AG04450 (cell line): ENCODE measurements around the gene HSH2D. TPM values are rescaled to one million over a fixed set of nuclear protein-coding genes. Genes with fewer than 3 reads are reported as not detected.
A peak's percentile ranks its signal among the peaks of the same experiment; 100 is the strongest.

Source experiments
- CTCF ChIA-PET: fragments of 300-600, 350-600 bp; formaldehyde crosslinking; extraction: SDS; loops from one replicate; lab custom pipeline; 2022; ENCODE audit warnings: antibody characterized with exemption, inconsistent platforms; lab: Charles Lee
- POLR2A ChIA-PET: fragments of 350-600 bp; formaldehyde crosslinking; extraction: SDS; loops from one replicate; lab custom pipeline; 2021; ENCODE audit warnings: antibody characterized with exemption, inconsistent platforms; lab: Yijun Ruan, JAX
- DNase-seq: peaks from one replicate; pipeline ENCODE4 v3.0.0-alpha.2; 2011; ENCODE audit warnings: low read depth, low spot score
- H3K27ac ChIP-seq: one replicate; pipeline ENCODE4 v1.5.1; 2012; ENCODE audit warnings: low read depth, low read length, control low read depth
- H3K27me3 ChIP-seq: one replicate; pipeline ENCODE4 v1.6.0; 2012; ENCODE audit warnings: low read length; ENCODE audit not compliant: control insufficient read depth, insufficient read depth
- H3K4me3 ChIP-seq: 2 replicates; pipeline ENCODE4 v1.5.1; 2011; ENCODE audit warnings: mild to moderate bottlenecking, low read depth, low read length, control low read depth
- H3K9me3 ChIP-seq: 2 replicates; pipeline ENCODE4 v1.5.1; 2012; ENCODE audit warnings: low read length; ENCODE audit not compliant: control insufficient read depth, insufficient read depth
- polyA plus RNA-seq: library from polyadenylated mRNA; depleted of rRNA; stranded (reverse); fragments of >200 nt; gene quantifications from 2 replicates; pipeline ENCODE4 v1.2.3, GENCODE V29; 2011
- TF ChIP-seq, protein P1 (sequence below): IDR thresholded peaks from 2 replicates; pipeline ENCODE4 v1.5.1; 2011; ENCODE audit warnings: low read depth, low read length, control low read depth, inconsistent platforms

HSH2D gene
- polyA plus RNA-seq, 1 experiment: not detected

DNA sequence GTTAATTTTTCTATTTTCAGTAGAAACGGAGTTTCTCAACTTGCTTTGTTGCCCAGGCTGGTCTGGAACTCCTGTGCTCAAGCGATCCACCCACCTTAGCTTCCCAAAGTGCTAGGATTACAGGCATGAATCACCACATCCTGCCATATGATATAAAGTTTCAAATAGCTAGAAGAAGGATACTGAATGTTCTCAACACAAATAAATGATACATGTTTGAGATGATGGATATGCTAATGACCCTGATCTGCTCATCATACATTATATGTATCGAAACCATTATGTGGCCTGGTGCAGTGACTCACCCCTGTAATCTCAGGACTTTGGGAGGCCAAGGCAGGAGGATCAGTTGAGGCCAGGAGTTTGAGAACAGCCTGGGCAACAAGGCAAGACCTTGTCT is 18.4 kb downstream of the HSH2D start:
- peak; percentile 41 for DNase-seq
- no peaks in the 10 kb centered on the region for H3K9me3 ChIP-seq
- H3K27ac ChIP-seq: peak overlapping the region; percentile 73
- ChIA-PET CTCF (interaction anchor here (0.6 to 1.1 kb wide), 5 partner anchors 10 to 1224 kb away, joined by 3 to 11 read pairs (median 6); no protein-coding TSS in a partner anchor), POLR2A (interaction anchor here (1.5 kb wide), 1 partner anchor 86 kb away, joined by 3 read pairs; the partner anchor contains the start of gene TPM4)
- H3K27me3 ChIP-seq: no peaks in the 10 kb centered on the region
- H3K4me3 ChIP-seq: no peak overlapping the region
- TF ChIP-seq, protein P1, sequence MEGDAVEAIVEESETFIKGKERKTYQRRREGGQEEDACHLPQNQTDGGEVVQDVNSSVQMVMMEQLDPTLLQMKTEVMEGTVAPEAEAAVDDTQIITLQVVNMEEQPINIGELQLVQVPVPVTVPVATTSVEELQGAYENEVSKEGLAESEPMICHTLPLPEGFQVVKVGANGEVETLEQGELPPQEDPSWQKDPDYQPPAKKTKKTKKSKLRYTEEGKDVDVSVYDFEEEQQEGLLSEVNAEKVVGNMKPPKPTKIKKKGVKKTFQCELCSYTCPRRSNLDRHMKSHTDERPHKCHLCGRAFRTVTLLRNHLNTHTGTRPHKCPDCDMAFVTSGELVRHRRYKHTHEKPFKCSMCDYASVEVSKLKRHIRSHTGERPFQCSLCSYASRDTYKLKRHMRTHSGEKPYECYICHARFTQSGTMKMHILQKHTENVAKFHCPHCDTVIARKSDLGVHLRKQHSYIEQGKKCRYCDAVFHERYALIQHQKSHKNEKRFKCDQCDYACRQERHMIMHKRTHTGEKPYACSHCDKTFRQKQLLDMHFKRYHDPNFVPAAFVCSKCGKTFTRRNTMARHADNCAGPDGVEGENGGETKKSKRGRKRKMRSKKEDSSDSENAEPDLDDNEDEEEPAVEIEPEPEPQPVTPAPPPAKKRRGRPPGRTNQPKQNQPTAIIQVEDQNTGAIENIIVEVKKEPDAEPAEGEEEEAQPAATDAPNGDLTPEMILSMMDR: no peak

DNA sequence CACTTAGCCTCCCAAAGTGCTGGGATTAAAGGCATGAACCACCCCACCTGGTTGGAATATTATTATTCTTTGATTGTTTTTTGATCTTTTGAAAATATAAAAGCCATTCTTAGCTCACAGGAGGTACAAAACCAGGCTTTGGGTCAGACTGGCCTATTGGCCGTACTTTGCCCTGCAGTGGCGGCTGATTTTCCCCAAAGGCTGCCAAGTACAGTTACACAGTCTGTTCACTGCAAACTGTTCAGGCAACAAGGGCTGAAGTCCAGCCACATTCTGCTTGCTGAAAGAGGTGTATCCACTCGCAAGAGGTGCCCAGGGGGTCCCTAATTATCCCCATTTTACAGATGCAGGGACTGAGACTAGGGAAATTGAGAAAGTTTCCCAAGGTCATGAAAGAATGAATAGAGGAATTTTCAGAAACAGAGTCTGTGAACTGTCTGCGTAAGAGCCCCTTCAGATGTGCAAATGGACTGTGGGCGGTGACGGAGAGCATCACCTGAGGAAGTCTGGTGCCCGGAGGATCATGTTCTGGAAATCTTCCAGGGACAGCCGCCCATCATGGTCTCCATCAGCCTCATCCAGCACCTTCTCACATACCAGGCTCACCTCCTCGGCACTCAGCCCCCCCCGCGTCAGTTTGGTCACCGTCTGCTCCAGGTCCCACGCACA is 20.9 kb downstream of the HSH2D start:
- ChIA-PET POLR2A (no interaction called here), CTCF (no interaction called here)
- Histone ChIP-seq H3K4me3 (no peak overlapping the region), H3K27ac (no peak overlapping the region), H3K9me3 (peaks cover 4% of the 10 kb centered on the region; the same call in 1 of the 2 replicates), H3K27me3 (no peaks in the 10 kb centered on the region)
- DNase-seq: no peak
- TF ChIP-seq, protein P1: no peak

DNA sequence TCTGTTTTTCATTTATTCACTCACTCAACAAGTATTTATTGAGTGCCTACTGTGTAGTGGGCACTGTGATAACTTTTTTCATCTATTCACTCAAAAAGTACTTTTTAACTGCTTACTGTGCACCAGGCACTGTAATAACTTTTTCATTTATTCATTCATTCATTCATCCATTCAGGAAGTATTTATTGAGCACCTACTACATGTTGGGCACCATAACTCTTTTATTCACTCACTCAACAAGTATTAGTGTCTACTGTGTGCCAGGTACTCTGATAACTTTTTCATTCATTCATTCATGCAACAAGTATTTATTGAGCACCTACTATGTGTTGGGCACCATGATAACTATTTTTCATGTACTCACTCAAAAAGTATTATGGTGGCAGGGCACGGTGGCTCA is 22.9 kb downstream of the HSH2D start:
- ChIA-PET CTCF (no interaction called here), POLR2A (no interaction called here)
- TF ChIP-seq, protein P1: no peak
- no peak overlapping the region for H3K27ac ChIP-seq
- H3K4me3 ChIP-seq: no peak overlapping the region
- H3K27me3 ChIP-seq: peaks cover 2% of the 10 kb centered on the region
- no peak for DNase-seq
- H3K9me3 ChIP-seq: peaks cover 4% of the 10 kb centered on the region; the same call in 1 of the 2 replicates

DNA sequence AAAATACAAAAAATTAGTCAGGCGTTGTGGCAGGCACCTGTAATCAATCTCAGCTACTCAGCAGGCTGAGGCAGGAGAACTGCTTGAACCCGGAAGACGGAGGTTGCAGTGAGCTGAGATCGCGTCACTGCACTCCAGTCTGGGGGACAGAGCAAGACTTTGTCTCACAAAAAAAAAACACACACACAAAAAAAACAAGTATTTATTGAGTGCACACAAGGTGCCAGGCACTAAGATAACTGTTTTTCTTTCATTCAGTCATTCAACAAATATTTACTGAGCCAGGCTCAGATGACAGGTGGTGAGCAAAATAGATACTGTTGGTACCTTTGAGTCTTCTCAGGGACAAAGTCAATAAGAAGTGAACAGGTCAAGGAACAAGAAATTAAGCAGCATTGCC is 23.6 kb downstream of the HSH2D start:
- ChIA-PET POLR2A (no interaction called here), CTCF (no interaction called here)
- DNase-seq: no peak
- Histone ChIP-seq H3K4me3 (no peak overlapping the region), H3K27me3 (peaks cover 2% of the 10 kb centered on the region), H3K27ac (no peak overlapping the region), H3K9me3 (peaks cover 4% of the 10 kb centered on the region; the same call in 1 of the 2 replicates)
- TF ChIP-seq, protein P1: no peak

DNA sequence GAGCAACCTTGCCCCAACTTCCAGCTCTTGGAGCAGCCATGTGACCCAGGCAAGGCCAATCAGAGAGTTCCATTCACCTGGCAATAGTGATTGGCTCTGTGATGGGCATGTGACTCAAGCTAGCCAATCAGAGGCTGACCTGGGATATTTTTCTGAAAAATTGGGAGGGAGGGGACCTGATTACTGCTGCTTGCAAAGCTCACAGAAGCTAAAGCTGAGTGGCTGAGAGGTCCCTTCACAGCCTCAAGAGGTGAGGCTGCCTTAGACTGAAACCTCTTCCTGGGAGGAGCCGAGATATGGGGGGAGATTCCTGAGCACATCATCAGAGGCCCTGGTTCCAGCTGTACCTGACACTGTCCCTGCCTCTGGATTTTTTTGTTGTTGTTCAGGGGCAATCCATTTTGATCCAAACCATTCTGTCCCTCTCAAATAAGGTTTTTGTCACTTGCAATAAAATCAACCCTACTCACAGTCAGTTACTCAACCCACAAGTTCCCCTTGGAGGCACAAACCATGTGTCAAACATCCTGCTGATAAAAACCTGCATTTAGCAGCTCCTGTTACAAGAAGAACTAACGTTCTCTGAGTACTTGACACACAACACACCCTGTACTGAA is 25.1 kb downstream of the HSH2D start:
- no peak overlapping the region for H3K4me3 ChIP-seq
- H3K27me3 ChIP-seq: peaks cover 2% of the 10 kb centered on the region
- H3K9me3 ChIP-seq: peaks cover 4% of the 10 kb centered on the region; the same call in 1 of the 2 replicates
- no peak overlapping the region for H3K27ac ChIP-seq
- DNase-seq: no peak
- TF ChIP-seq, protein P1: no peak
- POLR2A ChIA-PET: no interaction called here
- CTCF ChIA-PET: no interaction called here
